ENCODE data around the gene DDX41.
A peak's percentile ranks its signal among the peaks of the same experiment; 100 is the strongest.

Gene DDX41

DNA sequence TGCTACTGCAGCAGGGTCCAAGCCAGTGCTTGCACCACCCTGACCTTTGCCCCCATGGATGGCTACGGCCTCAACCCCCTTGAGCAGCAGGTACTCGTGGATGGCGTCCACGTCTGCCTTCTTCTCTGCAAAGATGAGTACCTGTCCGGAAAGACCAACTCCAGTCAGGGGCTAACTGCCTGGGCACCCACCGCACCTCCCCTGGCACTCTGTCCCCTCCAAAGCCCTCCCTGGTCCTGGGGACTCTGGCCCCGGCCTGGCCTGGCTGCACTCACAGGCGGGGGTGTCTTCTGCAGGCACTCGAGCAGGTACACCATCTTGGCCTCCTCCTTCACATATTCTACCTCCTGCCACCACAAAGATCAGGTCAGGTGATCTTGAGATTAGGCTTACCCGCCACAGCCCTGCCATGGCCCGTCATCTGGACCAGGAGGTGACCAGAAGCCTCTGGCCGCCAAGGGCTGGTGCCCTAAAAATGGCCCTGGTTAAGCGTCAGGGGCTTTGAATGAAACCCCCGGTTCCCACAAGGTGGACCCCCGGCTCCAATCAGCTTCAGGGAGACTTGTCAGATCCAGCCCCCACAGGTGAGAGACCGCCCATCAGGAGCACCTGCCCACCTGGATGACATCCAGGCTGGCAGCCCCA, 3.9 kb downstream of the DDX41 start:
- DNase-seq, result no peak

GRCh38 chr5:177511796-177512675, 4.7 kb downstream of the DDX41 start:
- no peak for DNase-seq

GRCh38 chr5:177511181-177511580, 5.6 kb downstream of the DDX41 start:
- DNase-seq, result no peak

DNA sequence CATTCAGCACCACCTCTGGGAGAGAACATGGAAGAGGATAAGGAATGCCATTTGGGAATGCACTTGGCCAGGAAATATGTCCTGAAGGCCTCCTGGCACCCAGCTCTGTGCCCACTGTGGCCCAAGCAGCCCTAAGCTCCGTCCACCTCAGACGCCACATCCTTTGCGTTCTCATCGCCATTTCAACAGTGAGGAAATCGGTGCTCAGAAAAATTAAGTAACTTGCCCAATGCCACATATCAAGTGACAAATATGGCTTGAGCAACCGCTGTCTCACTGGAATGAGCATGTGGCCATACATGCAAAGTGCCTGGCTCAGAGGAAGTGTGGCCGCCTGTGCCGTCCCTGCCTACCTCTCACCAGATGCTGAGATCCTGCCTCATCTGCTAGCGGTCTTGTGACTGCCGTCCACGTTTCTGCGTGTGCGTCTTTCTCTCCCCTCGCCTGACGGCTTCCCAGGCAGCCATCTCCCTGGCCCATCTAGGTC, 6.2 kb downstream of the DDX41 start:
- DNase-seq, result no peak

DNA sequence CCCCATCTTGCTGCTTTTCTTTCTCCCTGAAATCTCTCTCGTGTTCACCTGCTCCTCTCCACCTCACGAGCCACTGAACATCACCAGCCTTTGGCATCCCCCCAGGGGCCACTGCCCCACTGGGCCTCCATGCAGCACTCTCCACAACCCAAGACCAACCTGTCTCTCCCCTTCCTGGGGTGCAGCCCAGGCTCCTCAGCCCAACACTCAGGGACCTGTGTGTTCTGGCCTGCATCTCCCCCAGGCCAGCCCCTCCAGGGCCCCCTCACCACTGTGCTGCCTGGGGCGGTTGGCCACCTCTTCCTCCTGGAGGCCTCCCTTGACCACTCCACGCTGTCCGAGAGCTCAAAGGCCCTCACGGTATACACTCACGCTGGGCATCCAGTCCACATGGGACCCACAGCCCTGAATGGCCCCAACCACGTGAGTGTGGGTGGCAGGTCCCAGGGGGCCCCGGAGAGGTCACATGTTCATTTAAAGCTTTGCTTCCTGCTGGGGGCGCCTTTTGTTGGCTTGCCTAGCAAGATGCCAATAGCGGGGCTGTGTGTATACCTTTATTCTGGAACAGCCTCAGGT, 6.7 kb downstream of the DDX41 start:
- DNase-seq, result no peak

- DNase-seq, result no peak
Measured at GRCh38 chr5:177509381-177509951, 7.3 kb downstream of the DDX41 start, which contains the start of gene DOK3. TSS of gene DOK3 (minus strand) at chr5:177509826. CDS start at chr5:177509540, 286 bp downstream.

DNA sequence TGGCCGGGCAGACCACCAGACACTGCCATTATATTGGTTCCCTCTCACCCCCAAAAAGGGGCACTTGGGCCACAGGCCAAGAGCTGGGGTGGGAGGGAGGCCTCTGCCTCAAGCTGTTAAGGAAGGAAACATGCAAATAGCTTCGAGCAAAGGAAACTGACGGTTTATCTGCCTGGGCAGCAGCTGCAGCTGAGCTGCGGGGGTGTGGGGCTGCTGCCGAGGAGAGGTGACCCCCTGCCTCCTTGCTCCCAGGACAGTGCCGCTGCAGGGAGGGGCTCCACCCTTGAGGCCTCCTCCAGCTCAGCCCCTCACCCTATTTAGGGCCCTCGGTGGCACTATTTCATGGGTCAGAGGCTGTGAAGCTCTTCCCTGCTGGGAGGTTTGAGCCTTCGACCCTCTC, 7.9 kb downstream of the DDX41 start:
- no peak for DNase-seq

DNA sequence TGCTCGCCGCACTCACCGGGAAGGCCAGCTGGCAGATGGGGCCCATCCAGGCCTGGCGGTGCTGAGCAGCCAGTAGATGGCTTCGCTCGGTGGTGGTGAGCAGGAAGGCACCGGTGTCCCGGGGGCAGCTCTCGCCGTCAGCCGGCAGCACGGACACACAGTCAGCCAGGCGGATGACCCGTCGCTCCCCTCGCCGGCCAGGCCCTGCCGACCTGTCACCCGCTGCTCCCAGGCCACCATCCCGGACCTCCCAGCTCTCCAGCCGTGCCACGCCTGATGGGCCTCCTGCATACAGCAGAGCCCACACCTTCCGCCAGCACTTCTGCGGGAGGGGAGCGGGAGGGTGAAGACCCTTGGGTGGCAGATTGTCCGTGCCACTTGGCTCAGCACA, 8.5 kb downstream of the DDX41 start:
- DNase-seq, result no peak

- no peak for DNase-seq
Measured at GRCh38 chr5:177507596-177508220, 9.1 kb downstream of the DDX41 start.

- no peak for DNase-seq
Measured at GRCh38 chr5:177507165-177507564, 9.6 kb downstream of the DDX41 start.

GRCh38 chr5:177505075-177505474, 11.7 kb downstream of the DDX41 start:
- DNase-seq, result no peak

- no peak for DNase-seq
Measured at GRCh38 chr5:177504086-177505056, 12.4 kb downstream of the DDX41 start.

- no peak for DNase-seq
Measured at GRCh38 chr5:177503351-177504085, 13.2 kb downstream of the DDX41 start.

- no peak for DNase-seq
Measured at GRCh38 chr5:177502886-177503285, 13.9 kb downstream of the DDX41 start.

- DNase-seq, result no peak
Measured at GRCh38 chr5:177501874-177502678, 14.7 kb downstream of the DDX41 start.

DNA sequence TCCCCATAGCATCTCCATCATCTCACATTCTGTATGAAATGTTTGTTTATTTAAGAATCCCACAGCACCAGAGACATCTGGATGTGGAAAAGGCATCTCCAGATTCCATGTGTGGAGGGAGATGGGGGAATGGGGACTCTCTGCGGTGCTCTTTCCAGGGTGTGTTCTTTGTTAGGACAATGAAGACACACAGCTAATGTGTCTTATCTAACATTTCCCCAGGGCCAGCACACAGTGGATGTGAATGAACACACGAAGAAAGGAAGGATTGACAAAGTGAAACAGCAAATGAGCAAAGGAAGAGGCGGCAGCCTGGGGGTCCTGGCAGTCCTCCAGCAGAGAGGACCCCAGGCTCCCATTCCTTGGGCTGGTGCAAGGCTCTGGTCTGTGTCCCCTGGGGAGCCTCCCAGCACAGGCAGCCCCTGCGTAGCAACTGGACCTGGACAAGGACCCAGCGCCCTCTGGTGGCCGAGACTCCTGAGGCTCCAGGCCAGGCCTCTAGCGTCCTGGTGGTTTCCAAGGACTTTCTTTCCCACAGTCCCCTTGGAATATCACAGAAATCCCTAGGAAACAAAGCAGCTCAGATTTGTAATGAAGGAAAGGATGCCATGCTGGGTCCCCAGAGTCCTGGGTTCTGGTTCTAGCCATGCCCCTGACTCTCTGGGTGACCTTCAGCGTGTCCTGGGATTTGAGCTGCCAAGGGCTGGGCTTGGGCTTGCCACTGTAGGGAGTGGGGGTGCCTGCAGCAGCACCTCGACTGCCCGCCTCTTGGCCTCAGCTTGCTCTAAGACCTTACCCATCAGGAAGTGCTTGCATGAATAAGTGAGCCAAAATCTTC, 15.9 kb downstream of the DDX41 start:
- peak; percentile 60 to 84 (median 75) for DNase-seq

- DNase-seq, result no peak
Measured at GRCh38 chr5:177499842-177500241, 16.9 kb downstream of the DDX41 start.

DNA sequence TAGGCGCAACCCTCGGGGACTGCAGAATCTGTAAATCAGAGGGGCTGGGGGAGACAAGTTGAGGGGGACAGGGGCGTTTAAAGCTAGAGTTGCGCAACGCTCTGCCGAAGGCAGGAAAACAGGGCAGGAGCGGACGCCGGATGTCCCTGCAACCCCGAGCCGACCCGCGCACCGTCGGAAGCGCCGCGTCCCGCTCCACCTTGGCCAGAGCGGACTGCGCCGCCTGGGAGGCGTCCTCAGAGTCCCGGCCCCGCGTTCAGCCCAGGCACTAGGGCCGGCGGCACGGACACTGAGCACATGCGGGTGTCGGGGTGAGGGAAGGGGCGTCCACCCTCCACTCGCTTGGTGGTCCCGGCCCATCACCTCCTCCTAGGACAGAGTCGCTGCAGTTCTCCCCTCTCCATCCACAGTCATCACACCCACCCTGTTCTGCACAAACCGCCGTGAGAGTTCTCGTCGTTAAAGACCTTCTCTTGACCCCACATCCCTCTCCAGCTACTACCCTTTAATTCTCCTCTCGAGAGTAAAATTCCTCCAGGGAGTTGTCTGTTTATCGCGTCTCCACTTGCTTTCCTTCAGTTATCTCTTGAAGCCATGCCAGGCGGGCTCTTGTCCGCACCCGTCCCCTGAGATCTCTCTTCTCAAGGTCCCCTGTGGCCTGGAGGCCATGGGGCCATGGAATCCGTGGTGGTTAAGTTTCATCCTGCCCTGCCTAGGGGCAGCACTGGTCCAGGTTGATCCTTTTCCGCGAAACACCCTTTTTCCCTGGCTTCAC, 18.6 kb downstream of the DDX41 start:
- DNase-seq, result peak in 1 of 5 donors; percentile 16
